ENCODE data around the gene MAZ.
"Not testable (repeated sequence)": the region's sequence is repeated elsewhere in the genome, so short reads cannot be mapped to it uniquely, and the experiment has no call there.

The MAZ gene

DNA sequence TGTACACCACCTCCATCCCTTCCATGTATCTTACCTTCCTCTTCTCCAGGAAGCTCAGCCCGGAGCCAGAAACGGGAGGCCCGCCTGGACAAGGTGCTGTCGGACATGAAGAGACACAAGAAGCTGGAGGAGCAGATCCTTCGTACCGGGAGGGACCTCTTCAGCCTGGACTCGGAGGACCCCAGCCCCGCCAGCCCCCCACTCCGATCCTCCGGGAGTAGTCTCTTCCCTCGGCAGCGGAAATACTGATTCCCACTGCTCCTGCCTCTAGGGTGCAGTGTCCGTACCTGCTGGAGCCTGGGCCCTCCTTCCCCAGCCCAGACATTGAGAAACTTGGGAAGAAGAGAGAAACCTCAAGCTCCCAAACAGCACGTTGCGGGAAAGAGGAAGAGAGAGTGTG lies 13.2 kb downstream of the MAZ start:
- no peak for FAIRE-seq
- no peak for DNase-seq (ENCODE audit: extremely low spot score, insufficient read length, low read depth)

DNA sequence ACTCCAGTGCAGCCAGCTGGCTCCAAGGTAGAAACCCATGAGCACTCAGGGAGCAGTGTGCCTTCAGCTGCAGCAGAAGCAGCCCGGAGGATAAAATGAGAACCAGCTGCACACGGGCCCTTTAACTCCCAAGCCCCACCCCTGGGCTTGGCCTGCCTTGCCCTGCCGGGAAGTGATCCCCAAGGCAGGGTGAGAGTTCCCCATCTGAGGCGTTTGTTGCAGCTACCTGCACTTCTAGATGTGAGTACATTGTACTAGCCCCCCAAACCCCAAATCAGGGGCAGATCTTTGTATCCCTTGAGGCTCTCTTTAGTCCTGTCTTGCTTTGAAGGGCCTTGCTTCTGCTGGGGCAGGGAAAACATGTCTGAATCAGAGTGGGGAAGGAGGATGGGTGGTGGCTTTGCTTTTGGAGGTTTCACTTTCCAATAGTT lies 14.0 kb downstream of the MAZ start, which contains the start of gene MVP:
Gene MVP (plus strand): TSS at position 192 of the 431 bp plus-strand sequence. CDS start 10,088 bp downstream, outside the sequence.
- DNase-seq (ENCODE audit: extremely low spot score, insufficient read length, low read depth) (no peak), FAIRE-seq (peak; percentile 76)

- FAIRE-seq (peak; percentile 78), DNase-seq (ENCODE audit: extremely low spot score, insufficient read length, low read depth) (no peak)
Measured at GRCh38 chr16:29820730-29821642, 14.7 kb downstream of the MAZ start.

GRCh38 chr16:29821643-29822115 lies 15.3 kb downstream of the MAZ start:
- DNase-seq (ENCODE audit: extremely low spot score, insufficient read length, low read depth) (no peak), FAIRE-seq (no peak)

GRCh38 chr16:29824589-29825144 lies 18.3 kb downstream of the MAZ start:
- FAIRE-seq (no peak), DNase-seq (ENCODE audit: extremely low spot score, insufficient read length, low read depth) (no peak)

GRCh38 chr16:29825145-29826044 lies 19.1 kb downstream of the MAZ start:
- FAIRE-seq: peak; percentile 41

GRCh38 chr16:29826342-29826695 lies 20.0 kb downstream of the MAZ start:
- DNase-seq (ENCODE audit: extremely low spot score, insufficient read length, low read depth): no peak
- no peak for FAIRE-seq

More at GRCh38 chr16:29825145-29826044, 19.1 kb downstream of the MAZ start:
- DNase-seq (ENCODE audit: extremely low spot score, insufficient read length, low read depth): no peak

DNA sequence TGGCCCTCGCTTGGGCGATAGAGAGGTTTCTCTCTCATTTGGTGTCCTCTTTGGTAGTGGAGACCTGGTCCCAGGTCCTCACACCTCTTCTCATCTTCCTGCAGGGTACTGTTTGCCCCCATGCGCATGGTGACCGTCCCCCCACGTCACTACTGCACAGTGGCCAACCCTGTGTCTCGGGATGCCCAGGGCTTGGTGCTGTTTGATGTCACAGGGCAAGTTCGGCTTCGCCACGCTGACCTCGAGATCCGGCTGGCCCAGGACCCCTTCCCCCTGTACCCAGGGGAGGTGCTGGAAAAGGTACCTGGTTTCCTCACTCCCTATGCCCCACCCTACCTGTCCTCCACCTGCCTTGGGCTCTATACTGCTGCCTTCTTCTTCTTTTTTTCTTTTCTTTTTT lies 24.4 kb downstream of the MAZ start:
- DNase-seq (ENCODE audit: extremely low spot score, insufficient read length, low read depth) (no peak), FAIRE-seq (no peak)

DNA sequence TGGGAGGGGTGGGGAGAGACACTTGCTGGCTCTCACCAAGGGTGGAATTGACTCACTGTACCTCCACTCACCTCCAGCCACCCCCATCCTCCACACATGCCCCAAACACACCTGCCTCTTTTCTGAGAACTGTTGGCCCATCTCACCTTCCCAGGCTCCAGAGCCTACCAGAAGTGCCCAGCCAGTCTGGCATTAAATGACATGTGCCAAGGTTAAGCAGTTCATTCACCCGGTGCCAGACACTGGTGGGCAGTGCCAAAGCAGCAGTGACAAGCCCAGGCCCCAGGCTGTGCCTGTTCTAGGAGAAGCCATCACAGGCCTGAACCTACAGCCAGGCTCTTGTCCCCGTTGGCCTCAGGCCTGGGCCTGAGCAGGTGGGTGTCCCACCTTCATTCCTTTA lies 25.2 kb downstream of the MAZ start:
- FAIRE-seq: no peak
- DNase-seq (ENCODE audit: extremely low spot score, insufficient read length, low read depth): no peak

- FAIRE-seq: not testable (repeated sequence)
Measured at GRCh38 chr16:29833219-29833618, 26.9 kb downstream of the MAZ start.

GRCh38 chr16:29834079-29834478 lies 27.8 kb downstream of the MAZ start:
- DNase-seq (ENCODE audit: extremely low spot score, insufficient read length, low read depth) (no peak), FAIRE-seq (no peak)

More at GRCh38 chr16:29833219-29833618, 26.9 kb downstream of the MAZ start:
- DNase-seq (ENCODE audit: extremely low spot score, insufficient read length, low read depth): not testable (repeated sequence)

DNA sequence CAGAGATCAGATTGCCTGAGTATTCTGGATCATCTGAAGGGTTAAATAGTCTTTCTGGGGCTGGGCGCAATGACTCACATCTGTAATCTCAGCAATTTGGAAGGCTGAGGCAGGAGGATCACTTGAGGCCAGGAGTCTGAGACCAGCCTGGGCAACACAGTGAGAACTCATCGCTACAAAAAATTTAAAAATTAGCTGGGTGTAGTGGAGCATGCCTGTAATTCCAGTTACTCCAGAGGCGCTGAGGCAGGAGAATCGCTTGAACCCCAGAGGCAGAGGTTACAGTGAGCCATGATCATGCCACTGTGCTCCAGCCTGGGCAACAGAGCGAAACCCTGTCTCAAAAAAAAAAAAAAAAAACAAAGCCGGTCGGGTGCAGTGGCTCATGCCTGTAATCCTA lies 29.6 kb downstream of the MAZ start:
- no peak for FAIRE-seq
- DNase-seq (ENCODE audit: extremely low spot score, insufficient read length, low read depth): no peak

DNA sequence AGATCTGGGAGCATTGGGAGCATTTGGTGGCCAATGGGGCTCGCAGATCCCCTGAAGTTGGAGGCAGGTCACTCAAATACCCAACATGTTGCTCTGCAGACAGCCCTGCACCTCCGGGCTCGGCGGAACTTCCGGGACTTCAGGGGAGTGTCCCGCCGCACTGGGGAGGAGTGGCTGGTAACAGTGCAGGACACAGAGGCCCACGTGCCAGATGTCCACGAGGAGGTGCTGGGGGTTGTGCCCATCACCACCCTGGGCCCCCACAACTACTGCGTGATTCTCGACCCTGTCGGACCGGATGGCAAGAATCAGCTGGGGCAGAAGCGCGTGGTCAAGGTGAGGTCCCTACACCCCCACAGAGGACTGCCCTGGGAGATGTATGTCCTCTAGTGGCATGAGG lies 30.3 kb downstream of the MAZ start:
- FAIRE-seq: no peak

GRCh38 chr16:29837841-29838240 lies 31.5 kb downstream of the MAZ start:
- DNase-seq (ENCODE audit: extremely low spot score, insufficient read length, low read depth) (no peak), FAIRE-seq (no peak)

More for the DNA sequence above, 30.3 kb downstream of the MAZ start:
- no peak for DNase-seq (ENCODE audit: extremely low spot score, insufficient read length, low read depth)

DNA sequence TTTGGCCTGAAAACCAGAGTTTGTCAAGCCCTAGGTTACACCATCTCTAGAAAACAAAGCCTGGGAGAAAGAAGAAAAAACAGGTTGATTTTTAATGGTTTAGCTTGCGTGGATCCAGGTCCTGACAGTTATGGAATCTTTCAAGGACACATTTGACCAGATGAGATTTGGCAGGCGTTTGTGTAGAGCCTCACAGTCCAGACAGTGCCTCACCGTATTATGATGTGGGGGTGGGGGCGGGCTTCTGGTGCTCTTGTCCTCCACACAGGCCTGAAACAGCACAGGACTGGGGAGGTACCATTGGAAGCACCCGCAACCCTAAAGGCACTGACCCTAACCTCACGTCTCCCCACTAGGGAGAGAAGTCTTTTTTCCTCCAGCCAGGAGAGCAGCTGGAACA lies 33.5 kb downstream of the MAZ start:
- DNase-seq (ENCODE audit: extremely low spot score, insufficient read length, low read depth) (no peak), FAIRE-seq (no peak)

DNA sequence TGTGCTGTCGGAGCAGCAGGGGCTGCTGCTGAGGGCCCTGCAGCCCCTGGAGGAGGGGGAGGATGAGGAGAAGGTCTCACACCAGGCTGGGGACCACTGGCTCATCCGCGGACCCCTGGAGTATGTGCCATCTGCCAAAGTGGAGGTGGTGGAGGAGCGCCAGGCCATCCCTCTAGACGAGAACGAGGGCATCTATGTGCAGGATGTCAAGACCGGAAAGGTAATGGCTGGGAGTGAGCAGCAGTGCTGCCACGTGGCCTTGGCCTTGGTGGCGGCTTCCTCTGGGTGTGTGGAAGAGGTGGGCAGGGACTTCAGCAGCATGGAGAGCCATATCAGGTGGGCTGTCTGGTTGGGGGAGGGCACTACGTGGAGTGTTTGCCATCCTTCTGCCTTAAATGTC lies 33.9 kb downstream of the MAZ start:
- no peak for DNase-seq (ENCODE audit: extremely low spot score, insufficient read length, low read depth)
- FAIRE-seq: no peak

DNA sequence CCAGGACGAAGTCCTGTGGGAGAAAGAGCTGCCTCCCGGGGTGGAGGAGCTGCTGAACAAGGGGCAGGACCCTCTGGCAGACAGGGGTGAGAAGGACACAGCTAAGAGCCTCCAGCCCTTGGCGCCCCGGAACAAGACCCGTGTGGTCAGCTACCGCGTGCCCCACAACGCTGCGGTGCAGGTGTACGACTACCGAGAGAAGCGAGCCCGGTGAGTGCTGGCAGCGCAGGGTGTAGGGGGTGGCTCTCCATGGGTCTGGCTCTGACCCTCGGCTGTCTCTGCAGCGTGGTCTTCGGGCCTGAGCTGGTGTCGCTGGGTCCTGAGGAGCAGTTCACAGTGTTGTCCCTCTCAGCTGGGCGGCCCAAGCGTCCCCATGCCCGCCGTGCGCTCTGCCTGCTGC lies 35.3 kb downstream of the MAZ start:
- FAIRE-seq: no peak

GRCh38 chr16:29842732-29843346 lies 36.5 kb downstream of the MAZ start:
- FAIRE-seq (no peak), DNase-seq (ENCODE audit: extremely low spot score, insufficient read length, low read depth) (no peak)

More for the DNA sequence above, 35.3 kb downstream of the MAZ start:
- no peak for DNase-seq (ENCODE audit: extremely low spot score, insufficient read length, low read depth)

- DNase-seq (ENCODE audit: extremely low spot score, insufficient read length, low read depth) (no peak), FAIRE-seq (no peak)
Measured at GRCh38 chr16:29843931-29844330, 37.6 kb downstream of the MAZ start.

Data from GM18507 (cell line).